HepG2 (cell line): ENCODE measurements around the gene RHBG. TPM values are rescaled to one million over a fixed set of nuclear protein-coding genes. Genes with fewer than 3 reads are reported as not detected.

ENCODE experiments used
- EP300 ChIP-seq, 3 experiments: sonication (generic) in 1 of 3; formaldehyde crosslinking in 1 of 3; IDR thresholded peaks; 2 replicates each; pipeline versions ENCODE4 v1.5.1 to v1.6.1; 2011 to 2020; ENCODE audit warnings: low read depth in 2 of 3, low read length in 2 of 3, borderline replicate concordance in 1 of 3, improper control_type of control experiment in 1 of 3, mild to moderate bottlenecking in 1 of 3, missing genetic modification reagents in 1 of 3, moderate library complexity in 1 of 3
- FOXK1 ChIP-seq: sonication (generic); formaldehyde crosslinking; IDR thresholded peaks from 2 replicates; pipeline ENCODE4 v1.4.0; 2020; ENCODE audit warnings: low read depth, missing genetic modification reagents, borderline replicate concordance
- HES4 ChIP-seq: sonication (generic); formaldehyde crosslinking; IDR thresholded peaks from 2 replicates; pipeline ENCODE4 v1.9.0; 2021; ENCODE audit warnings: mild to moderate bottlenecking, missing genetic modification reagents, borderline replicate concordance
- RBM22 ChIP-seq: fragments of 200-400 bp; formaldehyde crosslinking; optimal IDR thresholded peaks from 2 replicates; pipeline ENCODE3; 2017; ENCODE audit warnings: mild to moderate bottlenecking, low read length, moderate library complexity
- SP2 ChIP-seq: sonication (generic); formaldehyde crosslinking; IDR thresholded peaks from 2 replicates; pipeline ENCODE4 v1.5.1; 2020; ENCODE audit warnings: mild to moderate bottlenecking, missing genetic modification reagents
- ZNF232 ChIP-seq: sonication (generic); formaldehyde crosslinking; IDR thresholded peaks from 2 replicates; pipeline ENCODE4 v1.4.0; 2020; ENCODE audit warnings: missing genetic modification reagents, borderline replicate concordance
- ZNF44 ChIP-seq: sonication (generic); formaldehyde crosslinking; IDR thresholded peaks from 2 replicates; pipeline ENCODE4 v1.5.1; 2020; ENCODE audit warnings: mild to moderate bottlenecking, missing genetic modification reagents
- ZNF441 ChIP-seq: sonication (generic); formaldehyde crosslinking; IDR thresholded peaks from 2 replicates; pipeline ENCODE4 v1.7.0; 2021; ENCODE audit warnings: missing genetic modification reagents, borderline replicate concordance
- ZNF563 ChIP-seq: sonication (generic); formaldehyde crosslinking; IDR thresholded peaks from 2 replicates; pipeline ENCODE4 v1.8.0; 2022; ENCODE audit warnings: mild to moderate bottlenecking, moderate library complexity, missing genetic modification reagents
- polyA plus RNA-seq, 8 experiments: library from polyadenylated mRNA; depleted of rRNA in 3 of 8; stranded (reverse) in 7 of 8; unstranded in 1 of 8; fragments of >200 nt; fragmentation: Illumina TruSeq in 4 of 8; extraction: Trizol in 4 of 8; gene quantifications; 2 replicates each; pipeline versions ENCODE4 v1.2.1 to v1.2.3, GENCODE V29; 2011 to 2016; ENCODE audit warnings: low read depth in 4 of 8, missing spikeins in 1 of 8, mixed read lengths in 1 of 8; ENCODE audit not compliant: insufficient read depth in 1 of 8
- total RNA-seq, 5 experiments: library from RNA; depleted of rRNA; stranded (reverse); fragments of >200 nt; fragmentation: Illumina TruSeq; extraction: Trizol; gene quantifications; 2 replicates each; pipeline ENCODE4 v1.2.3, GENCODE V29; 2016; ENCODE audit warnings: low read depth in 1 of 5
- TF ChIP-seq, protein P1 (sequence below), 2 experiments: fragments of 450-650 bp in 1 of 2; sonication (generic) in 1 of 2; formaldehyde crosslinking in 1 of 2; IDR thresholded peaks; 2 replicates each; pipeline versions ENCODE4 v1.6.1 to v1.8.0; 2016 to 2022; ENCODE audit warnings: antibody characterized with exemption in 1 of 2, mild to moderate bottlenecking in 1 of 2, missing genetic modification reagents in 1 of 2
- TF ChIP-seq, protein P2 (sequence below): sonication (generic); formaldehyde crosslinking; IDR thresholded peaks from 2 replicates; pipeline ENCODE4 v1.9.0; 2021; ENCODE audit warnings: mild to moderate bottlenecking, missing genetic modification reagents

Gene RHBG
- total and polyA plus RNA-seq, 2 of the 13 experiments (the other 11 are each of a cell fraction or from before 2014, with no cell fraction given), result 61.8 to 73.5 TPM

DNA sequence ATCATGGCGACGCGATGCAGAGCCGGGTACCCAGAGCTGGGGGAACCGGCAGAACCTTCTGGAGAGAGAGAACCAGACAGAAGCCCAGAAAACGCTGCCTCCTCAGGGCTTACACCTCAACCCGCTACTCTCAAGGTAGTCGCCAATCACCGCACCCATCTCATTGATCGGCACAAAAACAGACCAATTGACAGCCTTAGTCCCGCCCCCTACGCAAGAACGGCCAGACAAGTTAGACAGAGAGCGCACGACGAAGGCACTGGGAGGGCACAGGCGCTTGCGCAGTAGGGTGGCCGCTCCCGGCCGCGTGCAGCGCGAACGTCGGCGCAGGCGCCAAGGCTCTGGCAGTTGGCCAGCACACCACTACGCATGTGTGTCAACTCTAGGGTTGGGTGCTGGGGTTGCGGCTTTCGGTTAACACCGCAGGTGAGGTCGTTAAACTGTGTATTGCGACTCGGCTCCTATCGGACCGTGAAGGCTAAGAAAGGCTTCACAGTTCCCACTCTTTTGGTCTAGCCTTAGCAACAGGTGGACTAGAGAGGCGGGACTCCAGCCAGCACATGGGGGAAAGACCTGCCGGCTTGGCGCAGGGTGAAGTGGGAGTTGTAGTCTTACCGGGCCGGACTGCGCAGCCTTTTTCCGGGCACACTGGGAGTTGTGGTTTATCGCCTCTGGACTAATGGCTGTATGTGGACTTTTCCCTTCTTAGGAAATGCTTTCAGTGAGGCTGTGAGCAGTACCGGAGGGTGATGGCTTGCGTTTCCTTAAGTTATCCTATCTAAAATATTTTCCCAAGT is 30.6 kb upstream of the RHBG start, which contains the start of the genes CCT3 and TSACC (continued):
- TF ChIP-seq, protein P1, sequence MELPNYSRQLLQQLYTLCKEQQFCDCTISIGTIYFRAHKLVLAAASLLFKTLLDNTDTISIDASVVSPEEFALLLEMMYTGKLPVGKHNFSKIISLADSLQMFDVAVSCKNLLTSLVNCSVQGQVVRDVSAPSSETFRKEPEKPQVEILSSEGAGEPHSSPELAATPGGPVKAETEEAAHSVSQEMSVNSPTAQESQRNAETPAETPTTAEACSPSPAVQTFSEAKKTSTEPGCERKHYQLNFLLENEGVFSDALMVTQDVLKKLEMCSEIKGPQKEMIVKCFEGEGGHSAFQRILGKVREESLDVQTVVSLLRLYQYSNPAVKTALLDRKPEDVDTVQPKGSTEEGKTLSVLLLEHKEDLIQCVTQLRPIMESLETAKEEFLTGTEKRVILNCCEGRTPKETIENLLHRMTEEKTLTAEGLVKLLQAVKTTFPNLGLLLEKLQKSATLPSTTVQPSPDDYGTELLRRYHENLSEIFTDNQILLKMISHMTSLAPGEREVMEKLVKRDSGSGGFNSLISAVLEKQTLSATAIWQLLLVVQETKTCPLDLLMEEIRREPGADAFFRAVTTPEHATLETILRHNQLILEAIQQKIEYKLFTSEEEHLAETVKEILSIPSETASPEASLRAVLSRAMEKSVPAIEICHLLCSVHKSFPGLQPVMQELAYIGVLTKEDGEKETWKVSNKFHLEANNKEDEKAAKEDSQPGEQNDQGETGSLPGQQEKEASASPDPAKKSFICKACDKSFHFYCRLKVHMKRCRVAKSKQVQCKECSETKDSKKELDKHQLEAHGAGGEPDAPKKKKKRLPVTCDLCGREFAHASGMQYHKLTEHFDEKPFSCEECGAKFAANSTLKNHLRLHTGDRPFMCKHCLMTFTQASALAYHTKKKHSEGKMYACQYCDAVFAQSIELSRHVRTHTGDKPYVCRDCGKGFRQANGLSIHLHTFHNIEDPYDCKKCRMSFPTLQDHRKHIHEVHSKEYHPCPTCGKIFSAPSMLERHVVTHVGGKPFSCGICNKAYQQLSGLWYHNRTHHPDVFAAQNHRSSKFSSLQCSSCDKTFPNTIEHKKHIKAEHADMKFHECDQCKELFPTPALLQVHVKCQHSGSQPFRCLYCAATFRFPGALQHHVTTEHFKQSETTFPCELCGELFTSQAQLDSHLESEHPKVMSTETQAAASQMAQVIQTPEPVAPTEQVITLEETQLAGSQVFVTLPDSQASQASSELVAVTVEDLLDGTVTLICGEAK (IDR thresholded peaks at IDR 0.05), result no peak
- TF ChIP-seq, protein P1 (CRISPR knock-in tag; IDR thresholded peaks at IDR 0.05), result peak; percentile 64; the same call in 1 of the 2 replicates
- peak; percentile 77; the same call in 1 of the 2 replicates for TF ChIP-seq ZNF563 (CRISPR knock-in tag)
- TF ChIP-seq, protein P2, sequence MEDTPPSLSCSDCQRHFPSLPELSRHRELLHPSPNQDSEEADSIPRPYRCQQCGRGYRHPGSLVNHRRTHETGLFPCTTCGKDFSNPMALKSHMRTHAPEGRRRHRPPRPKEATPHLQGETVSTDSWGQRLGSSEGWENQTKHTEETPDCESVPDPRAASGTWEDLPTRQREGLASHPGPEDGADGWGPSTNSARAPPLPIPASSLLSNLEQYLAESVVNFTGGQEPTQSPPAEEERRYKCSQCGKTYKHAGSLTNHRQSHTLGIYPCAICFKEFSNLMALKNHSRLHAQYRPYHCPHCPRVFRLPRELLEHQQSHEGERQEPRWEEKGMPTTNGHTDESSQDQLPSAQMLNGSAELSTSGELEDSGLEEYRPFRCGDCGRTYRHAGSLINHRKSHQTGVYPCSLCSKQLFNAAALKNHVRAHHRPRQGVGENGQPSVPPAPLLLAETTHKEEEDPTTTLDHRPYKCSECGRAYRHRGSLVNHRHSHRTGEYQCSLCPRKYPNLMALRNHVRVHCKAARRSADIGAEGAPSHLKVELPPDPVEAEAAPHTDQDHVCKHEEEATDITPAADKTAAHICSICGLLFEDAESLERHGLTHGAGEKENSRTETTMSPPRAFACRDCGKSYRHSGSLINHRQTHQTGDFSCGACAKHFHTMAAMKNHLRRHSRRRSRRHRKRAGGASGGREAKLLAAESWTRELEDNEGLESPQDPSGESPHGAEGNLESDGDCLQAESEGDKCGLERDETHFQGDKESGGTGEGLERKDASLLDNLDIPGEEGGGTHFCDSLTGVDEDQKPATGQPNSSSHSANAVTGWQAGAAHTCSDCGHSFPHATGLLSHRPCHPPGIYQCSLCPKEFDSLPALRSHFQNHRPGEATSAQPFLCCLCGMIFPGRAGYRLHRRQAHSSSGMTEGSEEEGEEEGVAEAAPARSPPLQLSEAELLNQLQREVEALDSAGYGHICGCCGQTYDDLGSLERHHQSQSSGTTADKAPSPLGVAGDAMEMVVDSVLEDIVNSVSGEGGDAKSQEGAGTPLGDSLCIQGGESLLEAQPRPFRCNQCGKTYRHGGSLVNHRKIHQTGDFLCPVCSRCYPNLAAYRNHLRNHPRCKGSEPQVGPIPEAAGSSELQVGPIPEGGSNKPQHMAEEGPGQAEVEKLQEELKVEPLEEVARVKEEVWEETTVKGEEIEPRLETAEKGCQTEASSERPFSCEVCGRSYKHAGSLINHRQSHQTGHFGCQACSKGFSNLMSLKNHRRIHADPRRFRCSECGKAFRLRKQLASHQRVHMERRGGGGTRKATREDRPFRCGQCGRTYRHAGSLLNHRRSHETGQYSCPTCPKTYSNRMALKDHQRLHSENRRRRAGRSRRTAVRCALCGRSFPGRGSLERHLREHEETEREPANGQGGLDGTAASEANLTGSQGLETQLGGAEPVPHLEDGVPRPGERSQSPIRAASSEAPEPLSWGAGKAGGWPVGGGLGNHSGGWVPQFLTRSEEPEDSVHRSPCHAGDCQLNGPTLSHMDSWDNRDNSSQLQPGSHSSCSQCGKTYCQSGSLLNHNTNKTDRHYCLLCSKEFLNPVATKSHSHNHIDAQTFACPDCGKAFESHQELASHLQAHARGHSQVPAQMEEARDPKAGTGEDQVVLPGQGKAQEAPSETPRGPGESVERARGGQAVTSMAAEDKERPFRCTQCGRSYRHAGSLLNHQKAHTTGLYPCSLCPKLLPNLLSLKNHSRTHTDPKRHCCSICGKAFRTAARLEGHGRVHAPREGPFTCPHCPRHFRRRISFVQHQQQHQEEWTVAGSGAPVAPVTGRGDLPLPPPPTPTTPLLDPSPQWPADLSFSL (CRISPR knock-in tag), result peak; percentile 43; the same call in 1 of the 2 replicates
- peak; percentile 18; the same call in 1 of the 2 replicates for TF ChIP-seq ZNF232
- TF ChIP-seq SP2, result peak; percentile 100
- 0 out of 4 replicates have a peak, but pooled peaks of 1 of the 2 experiments have one; percentile 29 for TF ChIP-seq EP300 (IDR thresholded peaks at IDR 0.05; ENCODE audit: low read depth in 2 of 2, low read length in 2 of 2)
- peak; percentile 40; the same call in 1 of the 2 replicates for TF ChIP-seq EP300 (CRISPR knock-in tag; IDR thresholded peaks at IDR 0.05; ENCODE audit: borderline replicate concordance)
- peak; percentile 63; the same call in 1 of the 2 replicates for TF ChIP-seq HES4 (CRISPR knock-in tag)
- TF ChIP-seq ZNF44 (CRISPR knock-in tag), result no peak; the same call in none of the 2 replicates
- TF ChIP-seq ZNF441, result peak; percentile 52; the same call in 1 of the 2 replicates
- peak; percentile 71 for TF ChIP-seq RBM22
- TF ChIP-seq FOXK1 (CRISPR knock-in tag), result peak; percentile 49; the same call in 1 of the 2 replicates
